Left colon (tissue), 2 donors: ENCODE data around the gene TNFSF12. TPM values are rescaled to one million over a fixed set of nuclear protein-coding genes. Genes with fewer than 3 reads are reported as not detected.

Source experiments
- ATAC-seq: fragments of 200-7000 bp; cut with Tn5 transposase; one replicate; pipeline ENCODE4 v1.9.1; 2020; ENCODE audit warnings: mild to moderate bottlenecking, moderate library complexity
- DNase-seq, 2 donors: peaks; one replicate each; pipeline ENCODE4 v3.0.0-alpha.2; 2020
- intact Hi-C, 2 donors: fragments of 100-400 bp; cut with DNase I in 1 of 2; cut with micrococcal nuclease in 1 of 2; formaldehyde crosslinking; loops; one replicate each; pipeline versions ENCODE4 v1.11.2 to v1.14.0; 2022; cut with DNase I, micrococcal nuclease
- total RNA-seq, 2 donors: library from RNA; stranded (reverse); fragmentation: NEBNext Ultra II Directional; extraction: Animal tissue kit (Norgen Biotek cat#: 25700); gene quantifications; one replicate each; pipeline ENCODE4 v1.2.1, GENCODE V29; 2021
- donor health status: DM: no; HTN: no; CAD: no.
- donor health status: DM: yes; HTN: yes; CAD: no.

The TNFSF12 gene
- total RNA-seq, 2 donors from 2014 or later, result 9.8 to 17.3 TPM

- DNase-seq (peak; percentile 94 to 96), ATAC-seq (peak; percentile 57)
- intact Hi-C loops, result loop anchor here in 1 of 2 donors (2.0 kb wide), 1 partner anchor 46 kb away; no protein-coding TSS in a partner anchor
Measured at GRCh38 chr17:7561028-7561575, 12.2 kb downstream of the TNFSF12 start.

GRCh38 chr17:7561589-7562207 lies 12.8 kb downstream of the TNFSF12 start, which contains the start of gene SENP3:
TSS of gene SENP3 (plus strand) at chr17:7561919. CDS start at chr17:7563077, 1,158 bp downstream.
- ATAC-seq, result peak; percentile 56
- intact Hi-C loops, result loop anchor here in 1 of 2 donors (2.0 kb wide), 1 partner anchor 47 kb away; no protein-coding TSS in a partner anchor
- DNase-seq, result peak; percentile 88 to 93

- no peak for ATAC-seq
- no peak for DNase-seq
- intact Hi-C loops, result no loop called here
Measured at GRCh38 chr17:7562208-7562605, 13.3 kb downstream of the TNFSF12 start.

GRCh38 chr17:7563115-7563869 lies 14.4 kb downstream of the TNFSF12 start:
- intact Hi-C loops, result no loop called here
- DNase-seq (no peak), ATAC-seq (no peak)

- intact Hi-C loops, result no loop called here
- DNase-seq (no peak), ATAC-seq (no peak)
Measured at GRCh38 chr17:7569571-7569970, 20.7 kb downstream of the TNFSF12 start.

GRCh38 chr17:7570351-7570750 lies 21.5 kb downstream of the TNFSF12 start:
- intact Hi-C loops, result loop anchor here in 1 of 2 donors (10.0 kb wide), 1 partner anchor 216 kb away; the partner anchor contains the start of genes KCTD11 and TMEM95
- DNase-seq (no peak), ATAC-seq (no peak)

GRCh38 chr17:7572338-7572587 lies 23.4 kb downstream of the TNFSF12 start:
- ATAC-seq (no peak), DNase-seq (no peak)
- intact Hi-C loops, result loop anchor here in 1 of 2 donors (10.0 kb wide), 1 partner anchor 217 kb away; the partner anchor contains the start of genes KCTD11 and TMEM95

GRCh38 chr17:7572588-7573323 lies 23.9 kb downstream of the TNFSF12 start:
- intact Hi-C loops, result loop anchor here in 1 of 2 donors (10.0 kb wide), 1 partner anchor 218 kb away; the partner anchor contains the start of genes KCTD11 and TMEM95
- ATAC-seq, result peak; percentile 84
- peak; percentile 99 for DNase-seq

- DNase-seq (peak; percentile 90 to 93), ATAC-seq (peak; percentile 59)
- intact Hi-C loops, result loop anchor here in 1 of 2 donors (10.0 kb wide), 1 partner anchor 219 kb away; the partner anchor contains the start of genes KCTD11 and TMEM95
Measured at GRCh38 chr17:7573324-7574080, 24.6 kb downstream of the TNFSF12 start.

- DNase-seq (no peak), ATAC-seq (no peak)
- intact Hi-C loops, result loop anchor here in 1 of 2 donors (10.0 kb wide), 1 partner anchor 220 kb away; the partner anchor contains the start of genes KCTD11 and TMEM95
Measured at GRCh38 chr17:7574176-7574953, 25.5 kb downstream of the TNFSF12 start.

GRCh38 chr17:7575481-7575883 lies 26.6 kb downstream of the TNFSF12 start:
- ATAC-seq (no peak), DNase-seq (no peak)

GRCh38 chr17:7575959-7576358 lies 27.1 kb downstream of the TNFSF12 start:
- no peak for ATAC-seq
- intact Hi-C loops, result loop anchor here in 1 of 2 donors (10.0 kb wide), 1 partner anchor 221 kb away; the partner anchor contains the start of genes KCTD11 and TMEM95
- DNase-seq, result no peak

More at GRCh38 chr17:7575481-7575883, 26.6 kb downstream of the TNFSF12 start:
- intact Hi-C loops, result loop anchor here in 1 of 2 donors (10.0 kb wide), 1 partner anchor 221 kb away; the partner anchor contains the start of genes KCTD11 and TMEM95

GRCh38 chr17:7576432-7576937 lies 27.6 kb downstream of the TNFSF12 start:
- no peak for DNase-seq
- intact Hi-C loops, result loop anchor here in 1 of 2 donors (10.0 kb wide), 1 partner anchor 222 kb away; the partner anchor contains the start of genes KCTD11 and TMEM95
- no peak for ATAC-seq

- ATAC-seq (no peak), DNase-seq (no peak)
- intact Hi-C loops, result loop anchor here in 1 of 2 donors (10.0 kb wide), 1 partner anchor 223 kb away; the partner anchor contains the start of genes KCTD11 and TMEM95
Measured at GRCh38 chr17:7577327-7578199, 28.7 kb downstream of the TNFSF12 start.

- intact Hi-C loops, result loop anchor here in 1 of 2 donors (10.0 kb wide), 1 partner anchor 224 kb away; the partner anchor contains the start of genes KCTD11 and TMEM95
- ATAC-seq (peak; percentile 71), DNase-seq (peak; percentile 69 to 86)
Measured at GRCh38 chr17:7579001-7579833, 30.4 kb downstream of the TNFSF12 start, which contains the start of gene CD68. TSS of gene CD68 (plus strand) at chr17:7579638. CDS start at chr17:7579678, 40 bp downstream.
